ENCODE data around the gene MPRIP.

MPRIP gene

DNA sequence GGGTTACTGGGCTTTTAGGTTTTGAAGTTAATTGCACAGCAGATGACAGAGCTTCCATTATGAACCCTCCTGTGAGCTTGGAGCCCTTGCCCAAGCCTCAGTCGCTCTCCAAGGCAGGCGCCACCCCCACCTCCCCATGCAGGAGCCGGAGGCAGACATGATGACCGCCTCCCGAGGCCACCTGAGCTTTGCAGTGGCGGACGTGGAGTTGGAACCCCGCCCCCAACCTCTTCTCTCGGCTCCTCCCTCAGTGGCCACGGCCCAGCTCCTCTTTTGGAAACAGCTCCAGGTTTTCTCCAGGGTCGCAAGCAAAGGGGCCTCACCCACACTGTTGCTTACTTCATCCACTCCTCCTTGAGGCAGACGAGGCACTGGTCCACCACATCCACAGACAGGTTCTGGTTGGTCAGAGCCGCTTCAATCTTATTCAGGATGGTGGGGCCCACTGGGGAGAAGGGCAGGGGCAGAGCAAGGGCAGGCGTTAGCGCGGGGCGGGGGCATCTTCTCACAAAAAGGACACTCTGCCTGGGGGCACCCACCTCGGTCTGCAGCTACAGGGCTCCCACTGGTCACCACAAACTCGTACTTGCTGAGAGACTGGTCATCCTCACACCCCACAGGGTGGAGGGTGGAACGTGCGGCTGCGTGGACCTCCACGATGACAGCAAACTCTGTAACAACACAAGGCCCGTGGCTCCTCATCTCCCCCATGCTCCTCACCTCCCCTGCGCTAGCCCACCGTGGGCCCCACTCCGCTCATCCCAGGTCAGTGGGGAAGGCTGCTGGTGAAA is 172.6 kb downstream of the MPRIP start:
- no peak for DNase-seq (ENCODE audit: low read depth)

DNA sequence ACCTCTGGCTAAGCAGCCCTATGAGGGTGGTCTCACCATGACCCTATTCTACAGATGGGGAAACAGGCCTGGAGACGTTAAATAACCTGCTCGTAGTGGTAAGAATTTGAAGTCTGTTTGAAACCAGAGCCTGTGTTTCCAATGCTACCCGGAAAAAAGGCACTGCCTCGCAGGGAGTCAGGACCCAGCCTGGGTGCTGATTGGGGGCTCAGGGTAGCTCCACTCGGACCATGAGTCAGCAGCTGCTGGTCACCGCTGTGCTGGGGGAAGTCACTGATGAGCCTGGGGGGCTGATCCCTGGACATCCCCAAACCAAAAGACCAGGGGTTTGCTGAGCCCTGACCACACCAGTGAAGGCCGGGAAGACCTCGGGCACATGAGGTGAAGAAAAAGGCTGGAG is 173.3 kb downstream of the MPRIP start:
- DNase-seq (ENCODE audit: low read depth) = no peak

DNA sequence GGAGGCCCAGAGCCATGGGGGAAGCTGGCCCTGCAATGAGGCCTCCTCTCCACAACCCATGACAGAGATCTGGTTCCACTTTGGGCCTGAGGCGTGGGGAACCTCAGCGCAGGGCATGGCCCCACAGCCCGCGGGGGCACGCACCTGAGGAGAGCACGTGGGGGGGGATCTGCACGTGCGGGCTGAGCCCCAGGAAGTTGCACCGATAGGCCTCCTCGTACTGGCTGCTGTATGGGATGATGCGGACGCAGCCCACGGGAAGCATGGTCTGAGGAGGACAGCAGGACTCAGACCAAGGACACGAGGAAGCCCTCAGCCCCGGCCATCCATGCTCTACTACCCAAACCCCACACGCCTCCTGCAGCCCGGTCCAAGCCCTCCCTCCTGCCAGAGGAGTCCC is 174.0 kb downstream of the MPRIP start:
- no peak for DNase-seq (ENCODE audit: low read depth)

DNA sequence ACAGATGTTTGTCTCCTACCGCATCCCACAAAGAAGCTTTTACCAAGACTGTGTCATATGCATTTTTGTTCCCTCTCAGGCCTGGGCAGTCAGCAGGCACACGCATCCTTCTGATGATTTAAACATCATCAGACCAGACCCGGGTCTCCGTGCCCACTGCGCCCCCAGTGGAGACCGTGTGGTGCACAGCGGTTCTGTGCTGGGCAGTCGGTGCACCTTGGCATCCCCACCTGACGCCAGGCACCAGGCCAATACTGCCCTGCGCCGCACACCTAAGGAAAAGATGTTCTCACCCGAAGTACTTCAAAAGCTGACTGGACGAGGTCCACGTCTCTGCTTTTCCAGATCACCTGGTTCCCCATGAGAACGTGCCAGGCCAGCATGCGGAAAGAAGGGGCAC is 174.5 kb downstream of the MPRIP start:
- DNase-seq (ENCODE audit: low read depth) = no peak

DNA sequence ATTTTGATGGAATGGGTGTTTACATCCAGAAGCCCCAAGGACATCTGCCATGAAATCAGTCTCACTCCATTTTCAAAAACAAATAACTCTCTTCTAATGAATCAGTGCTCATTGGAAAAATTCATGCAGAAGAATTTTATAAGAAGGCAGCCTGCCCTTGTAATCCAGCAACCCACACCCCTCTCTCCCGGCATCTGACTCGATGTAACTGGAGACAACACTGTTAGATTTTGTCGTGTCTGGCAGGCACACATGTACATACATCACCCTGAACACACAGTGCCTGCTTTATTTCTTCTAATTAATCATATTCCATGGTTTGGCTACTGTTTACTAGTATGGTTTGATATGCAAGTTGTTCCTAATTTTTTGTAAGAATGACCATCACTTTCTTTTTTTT is 175.7 kb downstream of the MPRIP start:
- no peak for DNase-seq (ENCODE audit: low read depth)

DNA sequence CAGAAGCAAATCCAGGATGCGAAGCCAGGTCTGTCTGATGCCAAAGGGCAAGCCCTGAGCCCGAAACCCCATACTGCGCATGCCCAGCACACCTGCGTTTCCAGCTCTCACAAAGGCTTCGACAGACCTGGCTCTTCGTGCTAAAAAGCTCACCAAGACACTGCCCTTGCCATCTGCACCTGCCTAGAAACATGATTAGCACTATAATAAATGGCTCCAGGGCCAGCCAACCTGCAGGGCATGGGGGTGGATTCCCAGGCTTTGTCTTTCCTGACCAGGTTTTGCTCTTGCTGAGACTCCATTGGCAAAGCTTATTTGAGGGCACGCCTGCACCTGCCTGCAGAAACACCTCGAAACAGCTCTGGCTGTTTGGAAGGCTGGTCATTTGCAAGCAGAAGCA is 178.3 kb downstream of the MPRIP start:
- no peak for DNase-seq (ENCODE audit: low read depth)

DNA sequence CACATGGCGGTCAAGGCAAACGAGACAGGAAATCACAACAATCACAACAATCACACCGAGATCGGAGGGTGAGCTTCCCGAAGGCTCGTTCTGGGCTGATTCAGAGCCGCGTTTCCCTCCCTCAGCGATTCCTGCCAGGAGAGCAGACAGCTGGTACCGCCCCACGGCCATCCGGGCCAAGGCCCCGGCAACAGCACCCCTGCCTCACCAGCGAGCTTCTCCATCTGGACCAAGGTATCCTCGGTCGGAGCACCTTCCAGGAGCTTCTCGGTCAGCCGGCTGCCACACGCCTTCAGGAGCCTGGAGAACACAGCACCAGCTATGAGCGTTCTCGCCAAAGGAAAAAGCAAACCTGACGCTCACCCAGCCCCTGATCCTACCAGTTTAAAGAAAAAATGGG is 179.1 kb downstream of the MPRIP start:
- DNase-seq (ENCODE audit: low read depth) = no peak

DNA sequence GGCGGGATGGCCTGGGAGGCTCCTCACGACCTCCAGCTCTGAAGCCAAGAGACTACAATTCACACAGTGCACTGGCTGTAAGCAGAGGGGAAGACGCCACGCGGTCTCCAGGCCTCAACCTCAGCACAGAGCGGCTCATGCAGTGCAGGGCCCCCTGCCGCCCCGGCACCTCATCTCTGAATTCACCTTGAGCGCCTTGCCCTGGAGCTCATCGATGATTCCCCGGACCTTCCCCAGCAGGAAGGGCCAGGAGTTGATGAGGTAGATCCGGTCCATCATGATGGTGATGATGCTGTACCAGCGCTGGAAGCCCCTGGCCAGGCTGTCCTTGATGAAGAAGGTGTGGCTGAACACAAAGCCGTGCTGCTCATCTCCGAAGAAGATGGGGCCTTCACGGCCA is 181.5 kb downstream of the MPRIP start:
- DNase-seq (ENCODE audit: low read depth) = no peak

DNA sequence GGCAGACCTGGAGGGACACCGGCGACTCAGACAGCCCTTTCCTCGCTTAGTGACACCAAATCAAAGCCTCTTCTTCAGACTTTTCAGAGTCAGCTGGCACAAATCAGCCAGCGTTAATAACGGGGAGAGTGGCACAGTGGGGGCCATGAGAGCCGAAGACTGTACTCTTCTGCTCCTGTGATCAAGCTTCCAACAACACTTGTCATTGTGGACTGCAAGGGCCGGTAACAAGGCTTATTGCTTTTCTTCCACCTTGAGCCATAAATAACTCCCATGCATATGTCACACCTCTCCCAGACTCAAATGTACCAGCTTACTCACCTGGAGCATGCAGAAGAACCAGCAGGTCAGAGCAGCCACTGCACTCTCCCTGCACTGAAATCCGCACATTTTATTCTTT is 181.9 kb downstream of the MPRIP start:
- no peak for DNase-seq (ENCODE audit: low read depth)

DNA sequence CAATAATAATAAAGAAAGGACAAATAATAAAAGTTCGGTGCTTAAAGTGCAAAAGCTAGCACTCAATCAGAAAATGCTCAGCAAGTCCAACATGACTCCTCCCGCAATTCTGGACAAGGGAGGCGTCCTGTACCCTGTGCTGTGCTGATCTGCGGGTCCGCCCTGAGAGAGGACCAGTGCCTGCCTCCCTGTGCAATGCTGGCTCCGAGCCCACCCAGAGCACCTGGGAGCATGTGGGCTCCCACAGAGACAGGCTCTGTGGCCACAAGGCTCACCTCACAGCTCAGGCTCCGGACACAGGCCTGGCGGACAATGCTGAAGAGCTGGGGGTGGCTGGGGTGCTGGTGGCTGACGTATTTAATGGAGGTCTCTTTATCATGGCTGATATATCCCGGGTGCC is 183.6 kb downstream of the MPRIP start:
- no peak for DNase-seq (ENCODE audit: low read depth)

DNA sequence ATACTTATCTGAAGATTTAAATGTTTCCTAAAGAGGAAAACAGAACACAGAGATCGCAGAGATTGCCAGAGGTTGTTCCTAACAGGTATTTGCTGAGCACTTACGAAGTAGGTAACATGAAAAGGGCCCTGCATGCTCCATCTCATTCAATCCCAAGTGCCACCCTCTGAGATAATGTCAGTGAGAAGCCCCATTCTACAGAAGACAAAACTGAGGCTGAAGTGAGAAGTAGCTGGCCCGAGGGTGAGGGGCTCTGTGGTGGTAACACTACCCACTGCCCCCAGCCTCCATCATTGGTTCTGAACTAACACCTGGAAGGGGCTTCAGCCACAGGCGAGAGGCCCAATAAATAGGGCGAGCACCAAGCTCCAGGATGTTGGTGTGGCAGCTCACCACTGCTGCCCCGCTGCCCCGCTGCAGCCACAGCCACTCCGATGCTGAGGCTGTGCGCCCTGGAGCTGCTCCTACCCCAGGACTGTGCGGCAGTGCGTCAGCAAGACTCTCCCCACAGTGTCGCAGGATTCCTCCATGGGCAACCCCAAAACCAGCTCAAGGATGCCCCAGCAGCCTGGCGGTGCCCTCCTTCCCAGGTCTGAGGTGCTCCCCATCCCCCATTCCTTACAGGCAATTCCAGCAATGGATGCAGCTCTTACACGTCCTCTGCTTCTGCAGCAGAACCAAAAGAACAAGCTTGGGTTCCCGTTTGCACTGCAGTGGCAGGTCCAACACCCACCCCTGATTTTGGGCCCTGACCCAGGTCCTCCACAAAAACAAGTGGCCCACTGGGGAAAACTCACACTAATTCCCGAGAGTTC is 184.4 kb downstream of the MPRIP start:
- DNase-seq (ENCODE audit: low read depth) = no peak

DNA sequence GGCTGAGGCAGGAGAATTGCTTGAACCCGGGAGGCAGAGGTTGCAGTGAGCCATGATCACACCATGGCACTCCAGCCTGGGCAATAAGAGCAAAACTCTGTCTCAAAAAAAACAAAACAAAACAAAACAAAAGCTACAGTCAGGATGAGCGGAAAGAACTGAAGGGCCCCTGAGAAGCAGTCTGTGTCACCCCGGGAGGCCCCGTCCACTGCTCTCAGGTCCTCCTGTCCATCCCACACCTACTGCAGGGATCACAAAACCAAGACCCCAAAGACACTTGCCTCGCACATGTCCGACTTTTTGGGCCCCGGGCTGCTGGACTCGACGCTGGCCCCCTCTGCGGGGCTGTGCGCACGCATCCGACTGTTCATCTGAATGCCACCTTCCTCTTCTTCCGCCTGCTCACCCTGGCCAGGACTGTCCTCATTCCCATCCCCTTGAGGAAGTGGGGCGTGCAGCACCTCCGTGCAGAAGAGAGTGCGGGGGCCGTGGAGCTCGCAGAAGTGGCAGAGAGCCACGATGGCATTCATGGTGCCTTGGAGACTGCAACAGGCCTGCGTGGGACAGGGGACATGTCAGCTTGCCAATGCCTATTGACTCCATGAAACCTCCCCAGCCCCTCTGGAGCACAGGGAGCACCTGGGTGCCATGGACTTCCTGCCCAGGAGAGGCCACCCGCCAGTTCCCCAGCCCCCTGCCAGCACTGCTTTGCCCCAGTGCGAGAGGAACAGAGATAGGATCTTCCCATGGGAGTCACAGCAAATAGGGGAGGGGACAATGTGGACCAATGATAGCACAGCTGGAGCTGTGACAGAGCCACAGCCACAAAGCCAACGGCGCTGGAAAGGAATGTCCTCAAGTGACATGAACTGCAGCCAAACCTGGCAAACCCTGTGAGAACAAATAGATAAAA is 185.6 kb downstream of the MPRIP start:
- DNase-seq (ENCODE audit: low read depth) = no peak

DNA sequence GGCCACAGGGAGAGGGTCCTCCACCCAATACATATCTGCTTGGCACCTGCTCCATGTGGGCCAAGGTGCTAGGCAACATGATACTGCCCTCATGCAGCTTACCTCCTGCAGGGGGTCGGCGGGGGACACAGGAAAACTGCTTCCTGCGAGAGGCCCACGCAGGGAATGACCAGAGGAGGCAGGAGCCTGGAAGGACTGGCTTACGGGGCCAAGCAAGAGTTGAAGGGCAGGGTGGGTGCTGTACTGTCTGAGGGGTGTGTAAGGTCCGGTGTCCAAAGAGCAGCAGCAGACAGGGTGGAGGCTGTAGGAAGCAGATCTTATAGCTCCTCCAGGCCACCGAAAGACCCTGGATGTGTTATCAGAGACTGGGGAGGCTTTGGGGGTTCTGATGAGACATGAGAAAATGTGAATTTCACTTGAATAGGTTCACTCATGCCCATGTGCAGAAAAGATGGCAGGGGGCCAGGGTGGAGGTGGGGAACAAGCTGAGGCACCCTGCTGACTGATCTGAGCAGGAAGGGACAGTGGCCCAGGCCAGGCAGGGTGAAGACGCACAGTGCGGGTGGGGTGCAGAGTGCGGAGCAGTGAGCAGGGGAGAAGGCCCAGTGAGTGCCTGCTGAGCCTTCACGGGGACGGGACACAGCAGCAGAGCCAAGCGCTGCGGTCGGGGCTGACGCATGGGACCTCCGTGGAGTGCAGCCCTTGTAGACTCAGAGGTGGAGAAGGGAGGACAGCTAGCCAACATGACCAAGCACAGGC is 186.4 kb downstream of the MPRIP start:
- DNase-seq (ENCODE audit: low read depth) = no peak

DNA sequence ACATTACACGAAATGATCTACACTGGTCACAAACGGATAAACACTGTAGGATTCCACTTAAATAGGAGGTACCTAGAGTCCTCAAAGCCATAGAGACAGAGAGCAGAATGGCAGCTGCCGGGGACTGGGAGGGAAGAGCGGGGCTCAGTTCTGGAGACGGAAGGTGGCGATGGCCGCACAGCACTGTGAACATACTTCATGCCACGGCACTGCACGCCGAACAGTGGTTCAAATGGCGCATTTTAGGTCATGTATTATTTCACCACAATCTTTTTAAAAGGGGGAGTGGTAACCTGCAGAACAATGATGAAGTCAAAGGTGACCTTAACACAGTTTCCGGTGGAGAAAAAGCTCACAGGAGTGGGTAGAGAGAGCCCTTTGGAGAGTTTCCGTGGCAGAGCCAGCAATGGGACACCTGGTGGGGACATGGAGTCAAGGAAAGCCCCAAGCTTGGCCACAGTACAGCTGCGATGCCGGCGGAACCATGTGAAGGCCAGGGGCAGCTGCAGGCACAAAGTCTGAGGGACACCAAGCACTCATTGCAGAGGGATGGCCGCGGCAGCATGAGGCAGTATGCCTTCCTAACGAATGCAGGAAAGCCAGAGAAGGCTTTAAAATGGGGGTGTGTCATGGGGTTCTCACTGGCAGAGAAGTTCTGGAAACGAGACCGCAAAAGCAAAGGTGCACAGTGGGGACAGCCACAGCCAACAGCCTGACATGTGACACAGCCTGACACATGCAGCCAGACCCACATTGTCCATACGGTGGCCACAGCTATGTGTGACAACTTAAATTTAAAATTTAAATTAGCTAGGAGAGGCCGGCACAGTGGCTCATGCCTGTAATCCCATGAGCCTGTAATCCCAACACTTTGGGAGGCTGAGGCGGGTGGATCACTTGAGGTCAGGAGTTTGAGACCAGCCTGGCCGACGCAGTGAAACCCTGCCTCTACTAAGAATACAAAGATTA is 187.4 kb downstream of the MPRIP start:
- no peak for DNase-seq (ENCODE audit: low read depth)

DNA sequence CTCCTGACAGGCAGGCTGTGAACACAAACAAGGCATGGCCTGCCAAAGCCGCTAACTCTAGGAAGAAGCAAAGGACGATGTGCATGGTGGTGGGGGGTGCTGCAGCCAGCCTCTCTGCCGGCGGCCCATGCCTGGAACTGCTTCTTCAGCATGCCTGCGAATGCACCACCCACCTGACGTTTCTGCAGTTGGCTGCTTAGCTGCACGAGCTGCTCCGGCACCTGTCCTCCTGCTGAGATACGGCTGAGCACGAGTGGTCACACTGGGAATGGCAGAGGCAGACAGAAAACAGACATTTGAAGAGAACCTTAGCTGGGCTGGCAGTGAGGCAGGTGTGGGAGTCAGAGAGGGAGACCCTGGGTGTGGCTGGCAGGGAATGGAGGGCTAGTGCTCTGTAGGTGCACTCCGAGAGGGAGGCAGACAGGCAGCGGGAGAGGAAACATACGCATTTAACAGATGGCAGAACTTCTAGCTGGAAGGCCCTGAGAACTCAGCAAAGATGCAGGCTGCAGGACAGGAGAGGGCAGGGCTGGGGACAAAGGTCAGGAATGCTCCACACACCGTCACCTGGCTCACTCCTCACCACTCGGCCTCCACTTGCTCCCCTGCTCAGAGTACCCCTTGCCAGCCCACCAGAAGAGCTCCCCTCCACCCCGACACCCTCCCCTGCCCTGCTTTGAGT is 189.5 kb downstream of the MPRIP start:
- DNase-seq (ENCODE audit: low read depth) = no peak

DNA sequence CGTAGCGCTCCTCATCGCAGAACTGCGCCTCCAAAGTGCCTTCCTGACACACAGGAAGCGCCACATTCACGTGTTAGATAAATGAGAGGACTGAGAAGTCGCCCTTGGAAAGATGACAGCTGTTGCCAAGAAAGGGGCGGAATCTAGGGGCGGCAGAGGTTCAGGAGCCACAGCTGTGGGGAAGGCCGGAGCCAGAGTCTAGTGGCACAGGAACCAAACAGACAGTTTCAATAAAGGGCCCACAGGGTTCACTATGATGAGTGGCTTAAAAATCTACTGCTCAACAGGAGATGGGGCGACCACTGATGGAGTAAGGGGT is 190.0 kb downstream of the MPRIP start:
- no peak for DNase-seq (ENCODE audit: low read depth)

DNA sequence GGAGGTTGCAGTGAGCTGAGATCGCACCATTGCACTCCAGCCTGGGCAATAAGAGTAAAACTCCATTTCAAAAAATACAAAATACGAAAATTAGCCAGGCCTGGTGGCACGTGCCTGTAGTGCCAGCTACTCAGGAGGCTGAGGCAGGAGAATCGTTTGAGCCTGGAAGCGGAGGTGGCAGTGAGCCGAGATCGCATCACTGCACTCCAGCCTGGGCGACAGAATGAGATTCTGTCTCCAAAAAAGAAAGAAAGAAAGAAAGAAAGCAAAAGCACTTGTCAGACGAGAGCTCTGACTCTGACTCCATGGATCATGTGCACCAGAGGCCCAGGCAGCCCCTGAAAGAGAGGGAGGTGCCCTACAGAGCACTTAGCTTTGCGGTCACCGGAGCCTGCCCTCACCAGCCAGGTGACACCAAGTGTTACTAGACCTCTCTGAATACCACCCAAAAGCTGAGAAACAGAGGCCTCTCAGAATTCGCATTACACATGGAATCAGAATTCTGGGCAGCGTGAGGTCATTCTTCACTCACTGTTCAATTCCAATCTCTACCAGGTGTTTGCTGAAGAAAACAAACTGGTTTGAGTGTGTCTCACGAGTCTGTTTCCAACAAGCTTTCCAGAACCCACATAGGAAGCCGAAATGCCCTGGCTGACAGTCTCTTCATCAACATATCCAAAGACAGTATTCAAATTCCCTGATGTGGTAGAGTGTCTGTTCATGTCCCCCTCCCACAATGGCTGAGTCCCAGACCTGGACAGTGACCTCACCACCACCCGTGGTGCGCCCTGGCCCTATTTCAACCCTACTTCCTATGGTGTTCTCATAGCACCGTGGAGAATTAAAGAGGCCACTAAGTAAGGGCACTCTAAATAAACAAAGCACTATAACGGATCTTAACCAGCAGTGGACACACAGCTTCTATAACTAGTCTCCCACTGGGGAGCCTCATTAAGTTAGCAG is 193.2 kb downstream of the MPRIP start:
- no peak for DNase-seq (ENCODE audit: low read depth)

DNA sequence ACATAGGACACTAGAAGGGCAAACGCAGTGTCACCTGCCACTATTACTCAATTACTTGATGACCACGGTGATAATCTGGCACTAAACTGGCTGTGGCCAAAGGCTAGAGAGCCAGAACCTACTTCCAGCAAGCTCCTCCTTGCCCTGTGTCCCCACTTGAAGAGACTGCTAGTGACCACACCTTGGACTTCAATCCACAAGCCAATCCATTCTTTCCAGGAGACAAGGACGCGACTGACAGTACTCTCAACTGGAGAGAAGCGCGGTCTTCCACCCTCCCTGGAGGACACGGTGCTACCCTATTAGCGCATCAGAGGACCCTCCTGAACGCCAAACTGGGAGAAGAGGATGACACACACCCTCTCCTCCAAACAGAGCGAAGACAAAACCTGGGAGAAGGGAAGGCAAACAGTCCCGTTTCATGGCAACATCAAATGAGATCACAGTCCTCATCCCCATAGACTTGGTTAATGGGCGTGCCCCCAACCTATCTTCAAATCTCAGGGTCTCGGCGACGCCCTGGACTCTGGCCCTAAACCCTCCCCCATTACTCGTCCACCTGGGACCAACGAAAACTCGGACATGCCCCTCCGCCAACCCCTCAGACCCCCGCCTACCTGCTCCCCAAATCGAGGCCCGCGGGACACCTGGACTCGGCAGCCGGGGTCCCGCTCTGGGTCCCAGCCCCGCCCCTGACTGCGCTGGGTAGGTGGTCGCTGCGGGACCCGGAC is 194.2 kb downstream of the MPRIP start:
- no peak for DNase-seq (ENCODE audit: low read depth)

Measured in activated T-cell treated with anti-CD3 and anti-CD28 coated beads for 1 hour (primary cell).